LNCaP clone FGC (cell line): ENCODE data around the gene BICC1.

Experiments
- DNase-seq: peaks from one replicate; pipeline ENCODE4 v3.0.0-alpha.2; 2011; ENCODE audit warnings: low read depth
- H3K4me3 ChIP-seq: 2 replicates; pipeline ENCODE4 v1.5.1; 2011; ENCODE audit warnings: mild to moderate bottlenecking, low read depth, low read length, control low read depth
- TF ChIP-seq, protein P1 (sequence below): IDR thresholded peaks from 2 replicates; pipeline ENCODE4 v1.5.1; 2012; ENCODE audit warnings: mild to moderate bottlenecking; ENCODE audit not compliant: control insufficient read depth, insufficient read depth; ENCODE audit errors: extremely low read depth

BICC1 gene

DNA sequence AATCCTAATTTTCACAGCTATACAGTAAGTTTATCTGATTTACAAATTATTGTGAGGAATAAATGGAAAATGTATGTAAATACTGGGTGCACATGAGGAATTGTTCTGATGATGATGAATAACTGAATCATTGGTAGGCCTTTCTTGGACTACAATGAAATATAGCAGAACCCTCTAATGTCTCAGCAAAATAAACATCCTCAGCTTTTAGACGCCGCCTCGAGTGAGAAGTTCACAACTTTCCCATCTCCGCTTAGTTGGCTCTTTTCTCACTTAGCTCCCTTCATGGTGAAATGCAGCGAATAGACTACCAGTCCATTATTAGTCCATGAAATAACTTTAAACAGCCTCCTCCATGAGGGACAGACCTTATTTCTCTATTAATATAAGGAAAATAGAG lies 182.3 kb downstream of the BICC1 start:
- DNase-seq, result no peak
- TF ChIP-seq, protein P1, sequence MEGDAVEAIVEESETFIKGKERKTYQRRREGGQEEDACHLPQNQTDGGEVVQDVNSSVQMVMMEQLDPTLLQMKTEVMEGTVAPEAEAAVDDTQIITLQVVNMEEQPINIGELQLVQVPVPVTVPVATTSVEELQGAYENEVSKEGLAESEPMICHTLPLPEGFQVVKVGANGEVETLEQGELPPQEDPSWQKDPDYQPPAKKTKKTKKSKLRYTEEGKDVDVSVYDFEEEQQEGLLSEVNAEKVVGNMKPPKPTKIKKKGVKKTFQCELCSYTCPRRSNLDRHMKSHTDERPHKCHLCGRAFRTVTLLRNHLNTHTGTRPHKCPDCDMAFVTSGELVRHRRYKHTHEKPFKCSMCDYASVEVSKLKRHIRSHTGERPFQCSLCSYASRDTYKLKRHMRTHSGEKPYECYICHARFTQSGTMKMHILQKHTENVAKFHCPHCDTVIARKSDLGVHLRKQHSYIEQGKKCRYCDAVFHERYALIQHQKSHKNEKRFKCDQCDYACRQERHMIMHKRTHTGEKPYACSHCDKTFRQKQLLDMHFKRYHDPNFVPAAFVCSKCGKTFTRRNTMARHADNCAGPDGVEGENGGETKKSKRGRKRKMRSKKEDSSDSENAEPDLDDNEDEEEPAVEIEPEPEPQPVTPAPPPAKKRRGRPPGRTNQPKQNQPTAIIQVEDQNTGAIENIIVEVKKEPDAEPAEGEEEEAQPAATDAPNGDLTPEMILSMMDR, result no peak

DNA sequence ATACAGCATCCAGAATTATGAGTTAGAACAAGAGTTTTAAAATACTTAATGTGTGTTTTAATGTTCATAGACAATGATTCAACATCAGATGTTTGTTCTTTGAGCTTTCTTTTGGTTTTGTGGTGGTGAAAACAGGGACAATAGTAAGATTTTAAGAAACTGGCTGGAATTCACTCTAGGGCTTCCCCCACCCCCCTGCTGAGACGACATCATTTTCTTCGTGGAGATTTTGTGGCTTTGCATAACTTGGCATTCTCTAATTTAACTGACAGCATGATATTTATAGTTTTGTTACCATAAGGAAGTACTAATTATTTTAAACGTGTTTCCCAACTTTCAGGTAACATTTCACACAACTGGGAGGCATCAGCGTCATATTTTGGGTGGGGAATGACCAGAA lies 184.1 kb downstream of the BICC1 start:
- no peak overlapping the region for H3K4me3 ChIP-seq
- TF ChIP-seq, protein P1, result no peak
- DNase-seq, result no peak

More for the DNA sequence above, 182.3 kb downstream of the BICC1 start:
- no peak overlapping the region for H3K4me3 ChIP-seq

DNA sequence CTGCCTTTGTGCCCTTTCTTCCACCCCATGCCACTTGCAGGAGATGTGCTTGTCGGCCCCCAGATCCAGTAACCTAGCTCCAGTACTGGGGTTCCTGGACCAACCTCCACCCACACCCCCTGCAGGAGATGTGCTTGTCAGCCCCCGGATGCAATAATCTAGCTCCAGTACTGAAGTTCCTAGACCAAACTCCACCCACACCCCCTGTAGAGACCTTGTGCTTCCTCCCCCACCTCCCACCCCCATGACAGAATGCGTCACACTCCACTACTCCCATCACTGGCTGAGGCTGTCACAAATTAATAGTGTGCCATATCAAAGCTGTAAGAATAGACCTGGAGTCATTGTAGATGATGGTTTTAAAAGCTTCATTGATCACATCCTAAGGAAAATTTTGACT lies 185.0 kb downstream of the BICC1 start:
- DNase-seq, result no peak
- TF ChIP-seq, protein P1, result no peak
- no peak overlapping the region for H3K4me3 ChIP-seq

DNA sequence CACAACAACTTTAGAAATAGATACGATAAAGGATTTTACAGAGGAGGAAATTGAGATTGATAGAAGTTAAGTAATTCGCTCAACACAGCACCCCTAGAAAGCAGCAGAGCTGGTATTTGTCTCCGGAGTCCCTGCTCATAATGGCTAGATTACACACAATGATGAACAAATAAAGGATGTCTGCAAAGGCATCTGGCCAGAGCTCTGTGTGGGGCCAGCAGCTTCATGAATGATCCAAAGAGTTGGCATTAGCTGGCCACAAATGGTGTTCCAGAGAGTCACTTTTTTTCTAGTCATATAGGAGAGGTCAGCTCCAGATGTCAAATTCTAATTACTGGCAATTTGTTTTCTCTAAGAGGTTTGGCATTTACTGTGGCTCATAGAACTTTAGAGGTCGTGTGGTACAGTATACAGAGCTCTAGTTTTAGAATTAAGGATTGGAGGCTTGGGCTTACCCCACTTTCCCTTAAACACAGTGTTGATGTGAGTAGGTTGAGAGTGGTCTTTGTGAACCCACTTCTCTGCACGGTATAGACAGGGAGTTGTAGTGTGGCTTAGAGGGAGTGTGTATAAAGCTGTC lies 186.2 kb downstream of the BICC1 start:
- TF ChIP-seq, protein P1, result no peak
- H3K4me3 ChIP-seq, result no peak overlapping the region
- peak; percentile 10 for DNase-seq

DNA sequence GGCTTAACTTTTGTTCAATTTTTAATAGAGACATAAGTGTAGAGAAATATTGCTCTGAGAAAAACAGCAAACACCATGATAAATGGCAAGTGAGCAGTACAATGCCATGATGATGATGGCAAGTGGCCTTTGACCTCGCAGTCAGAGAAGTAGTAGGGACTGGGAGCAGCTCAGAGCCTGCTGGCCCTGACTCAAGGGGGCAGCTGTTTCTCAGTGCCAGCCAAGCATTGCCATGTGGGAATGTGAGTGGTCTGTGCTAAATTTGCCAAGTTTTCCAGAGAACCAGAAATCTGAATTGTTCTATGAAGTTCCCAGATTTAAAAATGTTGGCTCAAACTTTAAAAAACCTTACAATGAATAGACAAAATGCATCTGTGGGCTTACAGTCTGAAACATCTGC lies 187.9 kb downstream of the BICC1 start:
- no peak overlapping the region for H3K4me3 ChIP-seq
- TF ChIP-seq, protein P1, result no peak
- no peak for DNase-seq

DNA sequence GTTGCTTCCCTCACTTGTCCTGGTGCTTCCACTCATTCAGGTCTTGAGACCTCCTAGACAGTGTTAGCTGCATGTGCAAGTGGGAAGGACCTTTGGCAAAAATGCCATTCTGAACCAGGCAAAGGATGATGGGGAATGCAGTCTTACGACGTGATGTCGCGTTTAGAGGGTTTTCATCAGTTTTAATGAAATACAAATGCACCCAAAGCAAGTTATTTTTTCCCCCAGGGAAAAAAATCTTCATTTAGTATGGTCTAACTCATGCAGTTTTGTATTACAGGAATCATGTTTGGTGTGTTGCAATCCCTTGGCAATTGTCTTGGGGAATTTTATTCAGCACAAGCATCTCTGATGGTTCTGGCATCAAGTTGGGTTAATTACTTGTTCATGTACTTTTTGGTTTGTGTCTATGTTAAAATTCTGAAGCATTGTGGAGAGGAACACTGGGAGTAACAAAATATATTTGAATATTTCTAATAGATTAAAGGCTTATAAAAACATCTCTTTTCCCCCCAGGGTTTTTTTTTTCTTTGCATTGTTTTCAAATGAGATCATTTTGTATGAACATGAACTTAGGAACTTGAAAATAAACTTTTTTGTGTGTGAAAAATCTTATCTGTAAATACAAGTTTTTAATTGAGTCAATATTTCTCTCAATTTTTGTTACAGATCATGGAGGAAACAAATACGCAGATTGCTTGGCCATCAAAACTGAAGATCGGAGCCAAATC lies 188.9 kb downstream of the BICC1 start:
- DNase-seq, result no peak

More for the DNA sequence above, 188.9 kb downstream of the BICC1 start:
- TF ChIP-seq, protein P1, result no peak
- H3K4me3 ChIP-seq, result no peak overlapping the region
